Measurements from ENCODE around the gene CCDC91.

GRCh38 chr12:28343713-28344112 is 153.5 kb downstream of the CCDC91 start:
- no peak for TF ChIP-seq POLR2AphosphoS5 (IDR thresholded peaks at IDR 0.05; ENCODE audit: borderline replicate concordance, low read depth, low read length)
- TF ChIP-seq EZH2 (IDR thresholded peaks at IDR 0.05), result no peak
